Peyer's patch (tissue), 4 donors: Measurements from ENCODE around the gene CDC7. TPM values are rescaled to one million over a fixed set of nuclear protein-coding genes. Genes with fewer than 3 reads are reported as not detected.
A peak's percentile ranks its signal among the peaks of the same experiment; 100 is the strongest.
"Not testable (repeated sequence)": the region's sequence is repeated elsewhere in the genome, so short reads cannot be mapped to it uniquely, and the experiment has no call there.

Experiments used
- DNase-seq, 3 donors: peaks; one replicate each; pipeline ENCODE4 v3.0.0-alpha.2; 2017 to 2019
- H3K27ac ChIP-seq, 4 donors: fragments of 200-600 bp; sonication (generic); one replicate each; pipeline ENCODE4 v1.5.1; 2016 to 2019
- H3K27me3 ChIP-seq, 2 donors: fragments of 200-600 bp; sonication (generic); one replicate each; pipeline ENCODE4 v1.5.1; 2019
- H3K36me3 ChIP-seq, 3 donors: fragments of 200-600 bp; sonication (generic); one replicate each; pipeline ENCODE4 v1.5.1; 2016 to 2019
- H3K4me1 ChIP-seq, 4 donors: fragments of 200-600 bp; sonication (generic); one replicate each; pipeline ENCODE4 v1.5.1; 2016 to 2019
- H3K4me3 ChIP-seq, 4 donors: fragments of 200-600 bp; sonication (generic); 1 replicate in 3 of 4; 2 replicates in 1 of 4; pipeline ENCODE4 v1.5.1; 2016 to 2019; ENCODE audit warnings: mild to moderate bottlenecking in 1 of 4
- H3K9me3 ChIP-seq, 4 donors: fragments of 200-600 bp; sonication (generic); one replicate each; pipeline ENCODE4 v1.5.1; 2016 to 2019; ENCODE audit warnings: mild to moderate bottlenecking in 1 of 4
- CTCF ChIP-seq, 6 experiments: fragments of 450-650 bp in 4 of 6; fragments of 200-600 bp in 2 of 6; sonication (generic) in 1 of 6; IDR thresholded peaks; one replicate each; pipeline ENCODE4 v1.5.1; 2017 to 2019; ENCODE audit warnings: antibody characterized with exemption in 6 of 6, mild to moderate bottlenecking in 3 of 6, moderate library complexity in 1 of 6
- POLR2A ChIP-seq, 2 donors: fragments of 450-650 bp; IDR thresholded peaks; one replicate each; pipeline ENCODE4 v1.5.1; 2017; ENCODE audit warnings: antibody characterized with exemption in 2 of 2, mild to moderate bottlenecking in 2 of 2, moderate library complexity in 2 of 2
- total RNA-seq, 4 donors: library from RNA; depleted of rRNA; stranded (reverse); fragments of >200 nt; gene quantifications; one replicate each; pipeline ENCODE4 v1.1.0, GENCODE V29; 2016

The CDC7 gene
- total RNA-seq, 4 donors from 2014 or later = 1.2 to 10.7 (median 2.9) TPM

GRCh38 chr1:91513160-91513559, 12.5 kb downstream of the CDC7 start:
- peak in 4 of 6 experiments; percentile 19 to 37 (median 27) for TF ChIP-seq CTCF (IDR thresholded peaks at IDR 0.05)
- no peak for TF ChIP-seq POLR2A (IDR thresholded peaks at IDR 0.05)
- Histone ChIP-seq H3K9me3 (no peaks in the 10 kb centered on the region), H3K27ac (no peak overlapping the region), H3K4me1 (no peaks in the 10 kb centered on the region), H3K36me3 (no peaks in the 10 kb centered on the region), H3K27me3 (no peaks in the 10 kb centered on the region), H3K4me3 (no peak overlapping the region)
- no peak for DNase-seq

- Histone ChIP-seq H3K36me3 (no peaks in the 10 kb centered on the region), H3K27ac (no peak overlapping the region), H3K9me3 (no peaks in the 10 kb centered on the region), H3K4me3 (no peak overlapping the region), H3K27me3 (no peaks in the 10 kb centered on the region), H3K4me1 (no peaks in the 10 kb centered on the region)
- TF ChIP-seq CTCF (IDR thresholded peaks at IDR 0.05) = no peak
- TF ChIP-seq POLR2A (IDR thresholded peaks at IDR 0.05) = no peak
- DNase-seq = no peak
Observed at GRCh38 chr1:91513706-91514105, 13.1 kb downstream of the CDC7 start.

- H3K27ac ChIP-seq = no peak overlapping the region
- TF ChIP-seq POLR2A (IDR thresholded peaks at IDR 0.05) = no peak
- no peak for TF ChIP-seq CTCF (IDR thresholded peaks at IDR 0.05)
- H3K27me3 ChIP-seq = no peaks in the 10 kb centered on the region
- no peaks in the 10 kb centered on the region for H3K9me3 ChIP-seq
- H3K4me1 ChIP-seq = no peaks in the 10 kb centered on the region
- H3K4me3 ChIP-seq = no peak overlapping the region
- no peaks in the 10 kb centered on the region for H3K36me3 ChIP-seq
- DNase-seq = no peak
Observed at GRCh38 chr1:91515994-91516393, 15.3 kb downstream of the CDC7 start.

- not testable (repeated sequence) for H3K27ac ChIP-seq, H3K4me3 ChIP-seq, DNase-seq, H3K36me3 ChIP-seq, H3K4me1 ChIP-seq, H3K27me3 ChIP-seq, H3K9me3 ChIP-seq
Observed at GRCh38 chr1:91516605-91517004, 16.0 kb downstream of the CDC7 start.

GRCh38 chr1:91519167-91519566, 18.5 kb downstream of the CDC7 start:
- H3K36me3 ChIP-seq, H3K4me3 ChIP-seq, H3K9me3 ChIP-seq, DNase-seq, H3K4me1 ChIP-seq, H3K27me3 ChIP-seq, H3K27ac ChIP-seq: not testable (repeated sequence)

- Histone ChIP-seq H3K4me3 (no peak overlapping the region), H3K9me3 (no peaks in the 10 kb centered on the region), H3K36me3 (no peaks in the 10 kb centered on the region), H3K4me1 (no peaks in the 10 kb centered on the region), H3K27me3 (no peaks in the 10 kb centered on the region), H3K27ac (no peak overlapping the region)
- TF ChIP-seq CTCF (IDR thresholded peaks at IDR 0.05) (no peak), POLR2A (IDR thresholded peaks at IDR 0.05) (no peak)
- DNase-seq = no peak
Observed at GRCh38 chr1:91520942-91521507, 20.4 kb downstream of the CDC7 start.

GRCh38 chr1:91523482-91523881, 22.8 kb downstream of the CDC7 start:
- Histone ChIP-seq H3K4me3 (no peak overlapping the region), H3K9me3 (no peaks in the 10 kb centered on the region), H3K4me1 (no peaks in the 10 kb centered on the region), H3K27ac (peak overlapping the region in 1 of 4 donors; percentile 3), H3K36me3 (no peaks in the 10 kb centered on the region), H3K27me3 (no peaks in the 10 kb centered on the region)
- DNase-seq = no peak
- no peak for TF ChIP-seq CTCF (IDR thresholded peaks at IDR 0.05)
- TF ChIP-seq POLR2A (IDR thresholded peaks at IDR 0.05) = no peak
